ENCODE data around the gene ADGRB2.

Gene ADGRB2

DNA sequence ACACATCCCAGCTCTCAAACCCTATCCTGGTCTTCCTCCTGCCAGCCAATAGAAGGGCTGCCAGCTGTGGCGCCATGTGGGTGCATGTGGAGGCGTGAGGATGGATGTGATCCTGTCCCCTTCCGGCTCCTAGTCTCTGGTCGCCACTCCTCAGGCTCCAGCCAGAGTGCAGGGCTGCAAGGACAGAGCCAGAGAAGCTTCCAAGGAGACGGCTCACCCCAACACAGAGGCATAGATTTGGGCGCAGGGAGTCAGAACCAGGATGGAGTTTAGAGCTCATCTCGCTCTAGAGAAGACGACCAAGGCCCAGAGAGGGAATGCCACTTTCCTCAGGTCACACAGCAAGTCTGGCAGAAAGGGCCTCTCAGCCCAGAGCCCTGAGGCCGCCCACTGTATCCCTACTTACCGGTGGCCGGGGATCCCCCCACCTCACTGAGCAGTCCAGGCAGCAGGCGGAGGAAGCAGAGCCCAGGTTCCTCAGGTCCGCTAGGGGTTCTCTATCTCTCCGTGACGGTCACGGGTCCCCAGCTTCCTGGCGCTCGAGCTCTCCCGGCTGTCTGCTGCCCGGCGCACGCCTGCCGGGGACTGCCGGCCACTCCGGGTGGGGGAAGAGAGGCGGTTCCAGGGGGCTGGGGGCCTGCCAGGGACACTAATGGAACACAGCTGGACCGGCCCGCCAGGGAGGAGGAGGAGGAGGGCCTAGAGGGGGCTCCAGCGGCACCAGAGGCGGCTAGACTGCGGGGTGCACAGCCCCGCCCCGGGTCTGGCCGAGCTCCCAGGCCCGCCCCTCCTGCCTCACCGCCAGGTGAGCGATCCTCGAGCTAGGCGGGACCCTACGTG, 60.5 kb downstream of the ADGRB2 start, which contains the start of gene COL16A1:
COL16A1 (minus strand) TSS at position 587 of the 840 bp plus-strand sequence. CDS start 1,824 bp downstream, outside the sequence.
- TF ChIP-seq, protein P1, sequence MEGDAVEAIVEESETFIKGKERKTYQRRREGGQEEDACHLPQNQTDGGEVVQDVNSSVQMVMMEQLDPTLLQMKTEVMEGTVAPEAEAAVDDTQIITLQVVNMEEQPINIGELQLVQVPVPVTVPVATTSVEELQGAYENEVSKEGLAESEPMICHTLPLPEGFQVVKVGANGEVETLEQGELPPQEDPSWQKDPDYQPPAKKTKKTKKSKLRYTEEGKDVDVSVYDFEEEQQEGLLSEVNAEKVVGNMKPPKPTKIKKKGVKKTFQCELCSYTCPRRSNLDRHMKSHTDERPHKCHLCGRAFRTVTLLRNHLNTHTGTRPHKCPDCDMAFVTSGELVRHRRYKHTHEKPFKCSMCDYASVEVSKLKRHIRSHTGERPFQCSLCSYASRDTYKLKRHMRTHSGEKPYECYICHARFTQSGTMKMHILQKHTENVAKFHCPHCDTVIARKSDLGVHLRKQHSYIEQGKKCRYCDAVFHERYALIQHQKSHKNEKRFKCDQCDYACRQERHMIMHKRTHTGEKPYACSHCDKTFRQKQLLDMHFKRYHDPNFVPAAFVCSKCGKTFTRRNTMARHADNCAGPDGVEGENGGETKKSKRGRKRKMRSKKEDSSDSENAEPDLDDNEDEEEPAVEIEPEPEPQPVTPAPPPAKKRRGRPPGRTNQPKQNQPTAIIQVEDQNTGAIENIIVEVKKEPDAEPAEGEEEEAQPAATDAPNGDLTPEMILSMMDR (IDR thresholded peaks at IDR 0.05; ENCODE audit: low read depth, low read length), result no peak
- peak within 1 kb of the TSS; percentile 72 for H3K4me3 ChIP-seq (ENCODE audit: low read depth, low read length)

DNA sequence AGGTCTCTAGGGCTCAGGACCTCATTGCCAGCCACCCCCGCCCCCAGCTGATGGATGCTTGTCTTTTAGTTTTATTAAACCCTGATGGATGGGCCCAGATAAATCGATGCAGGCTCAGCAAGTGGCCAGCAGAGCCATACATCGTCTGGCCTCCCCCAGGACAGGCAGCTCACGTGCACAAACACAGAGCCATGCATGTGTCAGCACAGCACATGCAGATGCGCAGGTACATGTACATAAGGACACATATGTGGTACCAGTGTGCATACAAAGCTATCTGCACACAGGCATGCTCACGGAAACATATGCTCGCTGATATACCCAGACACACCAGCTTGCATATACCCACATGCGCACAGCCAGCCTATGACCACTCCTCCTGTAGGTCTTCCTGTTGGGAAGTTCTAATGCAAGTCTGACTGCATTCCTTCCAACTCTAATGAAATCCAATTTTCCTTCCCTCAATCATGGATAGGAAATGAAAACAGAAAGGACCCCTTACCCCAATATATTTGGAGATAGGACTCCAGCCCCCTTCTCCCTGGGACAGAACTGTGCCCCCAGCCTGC, 61.2 kb downstream of the ADGRB2 start:
- H3K4me3 ChIP-seq (ENCODE audit: low read depth, low read length), result peak overlapping the region; percentile 72
- TF ChIP-seq, protein P1 (IDR thresholded peaks at IDR 0.05; ENCODE audit: low read depth, low read length), result no peak

DNA sequence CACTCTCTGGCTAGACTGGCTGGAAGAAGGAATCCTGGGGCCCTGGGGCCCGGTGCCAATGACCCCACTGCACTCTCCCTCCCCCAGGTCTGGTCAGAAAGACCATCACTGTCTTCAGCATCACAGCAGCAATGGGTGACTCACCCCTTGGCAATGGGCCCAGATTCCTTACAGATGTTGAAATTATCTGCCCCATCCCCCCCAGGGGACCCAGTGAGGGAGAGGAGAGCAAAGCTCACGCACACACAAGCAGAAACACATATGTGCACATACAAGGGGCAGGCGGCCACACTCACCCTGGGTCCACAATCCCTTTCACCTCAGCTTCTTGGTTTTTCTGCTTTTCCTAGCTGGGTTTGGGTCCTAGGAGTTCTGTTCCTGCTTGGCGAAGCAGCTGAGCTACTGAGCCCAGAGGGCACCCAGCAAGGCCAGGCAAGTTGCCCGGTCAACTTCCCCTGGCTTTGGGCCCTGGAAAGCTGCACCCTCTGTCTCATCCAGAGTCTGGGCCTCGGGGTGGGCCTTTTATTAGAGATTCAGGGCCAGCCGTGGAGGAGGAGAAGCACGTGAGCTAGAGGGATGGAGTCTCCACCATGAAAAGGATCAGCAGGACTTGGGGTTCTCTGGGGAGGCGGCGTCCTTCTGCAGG, 62.9 kb downstream of the ADGRB2 start:
- TF ChIP-seq, protein P1 (IDR thresholded peaks at IDR 0.05; ENCODE audit: low read depth, low read length), result no peak
- 0 out of 2 replicates have a peak overlapping the region, but pooled peaks have one; percentile 14 for H3K4me3 ChIP-seq (ENCODE audit: low read depth, low read length)

DNA sequence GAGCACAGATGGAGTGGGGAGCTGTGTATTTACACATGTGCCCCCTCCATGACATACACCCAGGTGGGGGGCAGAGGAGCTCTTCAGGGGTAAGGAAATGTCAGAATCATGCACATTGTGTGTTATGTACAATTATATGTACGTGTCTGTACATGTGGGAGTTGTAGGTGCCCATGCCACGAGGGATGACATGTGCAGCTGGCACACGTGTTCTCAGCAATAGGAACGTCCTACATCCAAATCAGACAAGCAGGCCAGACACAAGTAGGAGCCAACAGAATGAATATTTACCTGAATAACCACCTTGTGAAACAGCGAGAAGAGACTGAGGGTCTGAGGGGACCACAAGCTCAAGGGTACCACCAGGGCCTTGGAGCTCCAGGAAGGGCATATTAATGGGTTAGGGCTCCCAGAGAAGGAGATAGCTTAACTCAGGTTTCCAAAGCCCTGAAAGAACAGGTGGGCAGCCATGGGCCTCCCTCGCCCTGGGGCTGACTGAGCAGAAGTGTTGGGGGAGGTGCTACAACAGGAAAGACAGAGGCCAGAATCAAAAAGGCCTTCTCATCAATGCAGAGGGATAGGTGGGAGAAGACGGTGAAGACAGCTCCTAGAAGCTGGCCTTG, 63.6 kb downstream of the ADGRB2 start:
- 0 out of 2 replicates have a peak overlapping the region, but pooled peaks have one; percentile 6 for H3K4me3 ChIP-seq (ENCODE audit: low read depth, low read length)
- TF ChIP-seq, protein P1 (IDR thresholded peaks at IDR 0.05; ENCODE audit: low read depth, low read length), result no peak

DNA sequence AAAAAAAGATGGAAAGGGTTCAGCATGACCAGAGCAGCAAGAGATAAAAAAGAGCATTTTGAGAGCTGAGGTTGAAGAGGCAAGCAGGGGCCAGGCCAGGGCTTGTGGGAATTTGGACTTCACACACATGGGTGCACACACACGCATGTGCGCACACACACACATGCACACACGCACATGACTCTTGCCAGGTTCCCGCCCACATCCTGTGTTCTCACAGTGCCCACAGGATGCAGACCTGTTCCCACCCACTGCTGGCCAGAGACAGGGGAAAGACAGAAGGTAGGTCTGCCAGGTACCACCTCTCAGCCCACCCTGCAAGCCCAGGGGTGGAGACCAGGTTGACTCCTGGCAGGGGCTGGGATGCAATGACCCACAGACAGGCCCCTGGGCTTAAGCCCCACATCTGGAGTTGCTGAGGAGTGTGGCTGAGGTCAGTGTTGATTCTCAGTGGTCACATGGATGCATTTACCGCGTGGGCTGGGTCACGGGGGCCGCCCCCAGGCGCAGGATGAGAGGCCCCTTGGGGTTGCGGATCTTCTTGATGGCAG, 64.7 kb downstream of the ADGRB2 start:
- TF ChIP-seq, protein P1 (IDR thresholded peaks at IDR 0.05; ENCODE audit: low read depth, low read length), result no peak

DNA sequence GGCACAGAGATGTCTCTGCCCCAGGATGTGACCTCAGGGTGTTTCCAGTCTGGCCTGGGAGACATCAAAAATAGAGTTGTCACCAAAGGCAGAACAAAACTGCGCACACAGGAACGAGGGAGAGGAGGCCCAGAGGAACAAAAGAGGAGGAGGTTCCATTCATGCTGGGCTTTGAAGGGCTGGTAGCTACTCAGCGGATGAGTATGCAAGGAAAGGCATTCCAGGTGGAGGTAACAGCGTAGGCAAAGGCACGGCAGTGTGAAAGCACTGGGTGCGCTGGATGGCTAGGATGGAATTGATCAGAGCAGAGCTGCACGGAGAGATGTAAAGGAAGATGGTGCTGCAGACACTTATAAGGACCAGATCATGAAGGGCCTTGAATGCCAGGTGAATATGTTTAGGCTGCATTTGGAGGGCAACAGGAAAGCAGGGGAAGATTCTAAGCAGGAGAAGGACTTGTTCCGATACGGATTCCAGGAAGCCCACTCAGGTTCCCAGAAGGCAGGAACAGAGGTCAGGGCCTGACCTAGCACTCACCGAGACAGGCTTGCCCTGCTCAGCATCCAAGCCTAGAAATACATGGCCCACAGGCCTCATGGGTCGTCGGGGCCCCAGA, 66.7 kb downstream of the ADGRB2 start:
- TF ChIP-seq, protein P1 (IDR thresholded peaks at IDR 0.05; ENCODE audit: low read depth, low read length), result no peak

More for the DNA sequence above, 64.7 kb downstream of the ADGRB2 start:
- no peak overlapping the region for H3K4me3 ChIP-seq (ENCODE audit: low read depth, low read length)

More for the DNA sequence above, 66.7 kb downstream of the ADGRB2 start:
- H3K4me3 ChIP-seq (ENCODE audit: low read depth, low read length), result no peak overlapping the region

Data from WI38 (cell line).